Measurements from ENCODE around the gene MRPS31.

GRCh38 chr13:40774672-40775071, 3.7 kb upstream of the MRPS31 start:
- TF ChIP-seq CTCF (IDR thresholded peaks at IDR 0.05) (no peak), POLR2A (IDR thresholded peaks at IDR 0.05) (no peak)
